H9 (cell line): ENCODE measurements around the gene VEZT. TPM values are rescaled to one million over a fixed set of nuclear protein-coding genes. Genes with fewer than 3 reads are reported as not detected.

Experiments
- DNase-seq: peaks from one replicate; pipeline ENCODE4 v3.0.0-alpha.2; 2017
- H2AFZ ChIP-seq: one replicate; pipeline ENCODE4 v1.6.1; 2013; ENCODE audit warnings: mild to moderate bottlenecking, low read length, control low read depth, moderate library complexity
- H2AK5ac ChIP-seq: 2 replicates; pipeline ENCODE4 v1.6.1; 2013; ENCODE audit warnings: low read length, control low read depth, mixed read lengths; ENCODE audit not compliant: insufficient read length
- H2BK120ac ChIP-seq: one replicate; pipeline ENCODE4 v1.6.1; 2013; ENCODE audit warnings: low read depth, mild to moderate bottlenecking, low read length, control low read depth, inconsistent platforms; ENCODE audit not compliant: poor library complexity, severe bottlenecking
- H2BK12ac ChIP-seq: 2 replicates; pipeline ENCODE4 v1.6.1; 2013; ENCODE audit warnings: low read length, control low read depth, mixed read lengths, low read depth; ENCODE audit not compliant: insufficient read length
- H2BK15ac ChIP-seq: 2 replicates; pipeline ENCODE4 v1.6.1; 2013; ENCODE audit warnings: low read depth, low read length, control low read depth
- H2BK20ac ChIP-seq: one replicate; pipeline ENCODE4 v1.6.1; 2013; ENCODE audit warnings: low read depth, mild to moderate bottlenecking, low read length, control low read depth, inconsistent platforms; ENCODE audit not compliant: poor library complexity, severe bottlenecking
- H2BK5ac ChIP-seq: 2 replicates; pipeline ENCODE4 v1.6.1; 2013; ENCODE audit warnings: low read length, control low read depth, mixed read lengths; ENCODE audit not compliant: insufficient read length
- H3K14ac ChIP-seq: 2 replicates; pipeline ENCODE4 v1.6.1; 2013; ENCODE audit warnings: low read length, control low read depth; ENCODE audit not compliant: insufficient read depth
- H3K18ac ChIP-seq: 2 replicates; pipeline ENCODE4 v1.6.1; 2013; ENCODE audit warnings: low read depth, mild to moderate bottlenecking, mixed read lengths, low read length, control low read depth; ENCODE audit not compliant: insufficient read length
- H3K23ac ChIP-seq: 2 replicates; pipeline ENCODE4 v1.6.1; 2013; ENCODE audit warnings: low read length, control low read depth, mixed read lengths, low read depth; ENCODE audit not compliant: insufficient read length
- H3K23me2 ChIP-seq: 2 replicates; pipeline ENCODE4 v1.6.1; 2013; ENCODE audit warnings: low read depth, mild to moderate bottlenecking, mixed read lengths, low read length, control low read depth; ENCODE audit not compliant: insufficient read length, poor library complexity, severe bottlenecking
- H3K27ac ChIP-seq: 2 replicates; pipeline ENCODE4 v1.5.1; 2013; ENCODE audit warnings: low read length, control low read depth, mixed read lengths, low read depth; ENCODE audit not compliant: insufficient read length
- H3K27me3 ChIP-seq: 2 replicates; pipeline ENCODE4 v1.6.1; 2013; ENCODE audit warnings: low read length, control low read depth, inconsistent platforms; ENCODE audit not compliant: insufficient read depth
- H3K4ac ChIP-seq: 2 replicates; pipeline ENCODE4 v1.6.1; 2013; ENCODE audit warnings: low read depth, mild to moderate bottlenecking, control low read depth, inconsistent platforms, low read length, moderate library complexity
- H3K4me1 ChIP-seq: 2 replicates; pipeline ENCODE4 v1.6.1; 2013; ENCODE audit warnings: low read length, control low read depth, inconsistent platforms; ENCODE audit not compliant: insufficient read depth
- H3K4me2 ChIP-seq: 2 replicates; pipeline ENCODE4 v1.6.1; 2013; ENCODE audit warnings: low read length, control low read depth, mixed read lengths; ENCODE audit not compliant: insufficient read length, insufficient read depth
- H3K56ac ChIP-seq: 2 replicates; pipeline ENCODE4 v1.6.1; 2013; ENCODE audit warnings: low read depth, mild to moderate bottlenecking, mixed read lengths, low read length, control low read depth; ENCODE audit not compliant: insufficient read length
- H3K79me1 ChIP-seq: 2 replicates; pipeline ENCODE4 v1.6.1; 2013; ENCODE audit warnings: low read depth, mild to moderate bottlenecking, moderate library complexity, low read length, control low read depth, inconsistent platforms; ENCODE audit not compliant: insufficient read depth, poor library complexity, severe bottlenecking
- H3K79me2 ChIP-seq: 2 replicates; pipeline ENCODE4 v1.6.1; 2013; ENCODE audit warnings: low read length, control low read depth, inconsistent platforms; ENCODE audit not compliant: insufficient read depth
- H3K9ac ChIP-seq: 2 replicates; pipeline ENCODE4 v1.6.1; 2013; ENCODE audit warnings: low read length, control low read depth, mixed read lengths; ENCODE audit not compliant: insufficient read length; ENCODE audit errors: extremely low read depth
- H3K9me3 ChIP-seq: one replicate; pipeline ENCODE4 v1.6.1; 2013; ENCODE audit warnings: low read depth, low read length, inconsistent platforms; ENCODE audit not compliant: control insufficient read depth
- H3T11ph ChIP-seq: one replicate; pipeline ENCODE4 v1.6.1; 2013; ENCODE audit warnings: mild to moderate bottlenecking, low read length, control low read depth, inconsistent platforms
- H4K20me1 ChIP-seq: one replicate; pipeline ENCODE4 v1.6.1; 2013; ENCODE audit not compliant: control insufficient read depth, insufficient read length, insufficient read depth
- H4K5ac ChIP-seq: 2 replicates; pipeline ENCODE4 v1.6.1; 2013; ENCODE audit warnings: low read depth, mild to moderate bottlenecking, mixed read lengths, low read length, control low read depth; ENCODE audit not compliant: insufficient read length
- H4K8ac ChIP-seq: replicated peaks from 2 replicates; pipeline ENCODE4 v1.6.1; 2013; ENCODE audit warnings: low read length, control low read depth, mixed read lengths, low read depth; ENCODE audit not compliant: insufficient read length
- H4K91ac ChIP-seq: 2 replicates; pipeline ENCODE4 v1.6.1; 2013; ENCODE audit warnings: low read depth, mild to moderate bottlenecking, moderate library complexity, mixed read lengths, low read length, control low read depth; ENCODE audit not compliant: insufficient read length
- H3K27ac Mint-ChIP-seq, 3 experiments: 2 replicates in 2 of 3; 3 replicates in 1 of 3; pipeline ENCODE4 v1.8.0; 2020 to 2021; ENCODE audit warnings: mixed read lengths in 3 of 3, mild to moderate bottlenecking in 1 of 3, moderate library complexity in 1 of 3
- H3K27me3 Mint-ChIP-seq: 2 replicates; pipeline ENCODE4 v1.8.0; 2021; ENCODE audit warnings: low read depth, mild to moderate bottlenecking, moderate library complexity, mixed read lengths
- H3K36me3 Mint-ChIP-seq, 3 experiments: 2 replicates in 2 of 3; 3 replicates in 1 of 3; pipeline ENCODE4 v1.8.0; 2020 to 2021; ENCODE audit warnings: low read depth in 3 of 3, mixed read lengths in 3 of 3; ENCODE audit not compliant: insufficient read depth in 1 of 3
- H3K4me1 Mint-ChIP-seq, 2 experiments: 2 replicates each; pipeline ENCODE4 v1.8.0; 2020; ENCODE audit warnings: mixed read lengths in 2 of 2
- H3K4me3 Mint-ChIP-seq, 2 experiments: 2 replicates in 1 of 2; 3 replicates in 1 of 2; pipeline ENCODE4 v1.8.0; 2020 to 2021; ENCODE audit warnings: mild to moderate bottlenecking in 2 of 2, mixed read lengths in 2 of 2, moderate library complexity in 1 of 2
- H3K9me3 Mint-ChIP-seq, 2 experiments: 2 replicates in 1 of 2; 3 replicates in 1 of 2; pipeline ENCODE4 v1.8.0; 2020; ENCODE audit warnings: mild to moderate bottlenecking in 2 of 2, mixed read lengths in 2 of 2, moderate library complexity in 1 of 2
- WGBS: extraction: QIAGEN DNeasy Blood & Tissue Kit; methylation state at CpG from one replicate; pipeline ENCODE4 v1.1.7; 2013; ENCODE audit warnings: missing lambda C conversion rate, low lambda C conversion rate, mixed read lengths; ENCODE audit not compliant: insufficient read length; ENCODE audit errors: extremely low coverage; 5-methylcytosine and 5-hydroxymethylcytosine counted together
- total RNA-seq: library from RNA; stranded (reverse); gene quantifications from 2 replicates; pipeline ENCODE4 v1.2.1, GENCODE V29; 2021
- TF ChIP-seq, protein P1 (sequence below): fragments of 200-600 bp; sonication (generic); conservative IDR thresholded peaks from 3 replicates; pipeline ENCODE4 v1.8.0; 2021; ENCODE audit warnings: antibody characterized with exemption, mild to moderate bottlenecking

Gene VEZT
- total RNA-seq, 1 experiment from 2014 or later, result 69.8 TPM

- Histone ChIP-seq H3K4me2 (no peak overlapping the region), H3K56ac (no peak overlapping the region), H3K9me3 (no peaks in the 10 kb centered on the region), H3K4ac (no peak overlapping the region), H2BK5ac (no peak overlapping the region), H2BK20ac (no peak overlapping the region), H4K20me1 (no peaks in the 10 kb centered on the region), H4K5ac (no peak overlapping the region), H3K27me3 (no peaks in the 10 kb centered on the region), H2AFZ (no peak overlapping the region), H3K9ac (no peak overlapping the region), H3T11ph (no peak overlapping the region), H2BK15ac (no peak overlapping the region), H3K23me2 (no peaks in the 10 kb centered on the region), H3K4me1 (peaks cover 2% of the 10 kb centered on the region; the same call in 1 of the 2 replicates), H2BK12ac (no peak overlapping the region), H2AK5ac (no peak overlapping the region), H3K27ac (no peak overlapping the region), H4K91ac (no peak overlapping the region), H3K79me2 (no peaks in the 10 kb centered on the region; the same call in 1 of the 2 replicates), H4K8ac (no peak overlapping the region), H3K14ac (no peak overlapping the region), H3K23ac (no peak overlapping the region), H3K18ac (no peak overlapping the region), H2BK120ac (no peak overlapping the region), H3K79me1 (no peaks in the 10 kb centered on the region)
- H3K27me3 Mint-ChIP-seq, result no peaks in the 10 kb centered on the region
- H3K4me1 Mint-ChIP-seq, result no peaks in the 10 kb centered on the region
- TF ChIP-seq, protein P1, sequence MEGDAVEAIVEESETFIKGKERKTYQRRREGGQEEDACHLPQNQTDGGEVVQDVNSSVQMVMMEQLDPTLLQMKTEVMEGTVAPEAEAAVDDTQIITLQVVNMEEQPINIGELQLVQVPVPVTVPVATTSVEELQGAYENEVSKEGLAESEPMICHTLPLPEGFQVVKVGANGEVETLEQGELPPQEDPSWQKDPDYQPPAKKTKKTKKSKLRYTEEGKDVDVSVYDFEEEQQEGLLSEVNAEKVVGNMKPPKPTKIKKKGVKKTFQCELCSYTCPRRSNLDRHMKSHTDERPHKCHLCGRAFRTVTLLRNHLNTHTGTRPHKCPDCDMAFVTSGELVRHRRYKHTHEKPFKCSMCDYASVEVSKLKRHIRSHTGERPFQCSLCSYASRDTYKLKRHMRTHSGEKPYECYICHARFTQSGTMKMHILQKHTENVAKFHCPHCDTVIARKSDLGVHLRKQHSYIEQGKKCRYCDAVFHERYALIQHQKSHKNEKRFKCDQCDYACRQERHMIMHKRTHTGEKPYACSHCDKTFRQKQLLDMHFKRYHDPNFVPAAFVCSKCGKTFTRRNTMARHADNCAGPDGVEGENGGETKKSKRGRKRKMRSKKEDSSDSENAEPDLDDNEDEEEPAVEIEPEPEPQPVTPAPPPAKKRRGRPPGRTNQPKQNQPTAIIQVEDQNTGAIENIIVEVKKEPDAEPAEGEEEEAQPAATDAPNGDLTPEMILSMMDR, result no peak
- no peak for DNase-seq
- H3K36me3 Mint-ChIP-seq, result peaks cover 14 to 35% (median 32%) of the 10 kb centered on the region in 3 experiments; a peak in 6 of 7 replicates
- H3K27ac Mint-ChIP-seq, result no peak overlapping the region
- no peaks in the 10 kb centered on the region for H3K9me3 Mint-ChIP-seq
- no CpG with 5 or more reads among the region's 3 CpGs for WGBS
- no peak overlapping the region for H3K4me3 Mint-ChIP-seq
Observed at GRCh38 chr12:95269892-95270291, 52.3 kb downstream of the VEZT start.
